Astrocyte of the spinal cord (primary cell): Measurements from ENCODE around the gene SLC35G2.
"Not testable (repeated sequence)": the region's sequence is repeated elsewhere in the genome, so short reads cannot be mapped to it uniquely, and the experiment has no call there.

Experiments used
- DNase-seq: peaks from one replicate; pipeline ENCODE4 v3.0.0; 2011; ENCODE audit warnings: low read depth, low spot score
- H3K4me3 ChIP-seq: 2 replicates; pipeline ENCODE4 v1.5.1; 2011; ENCODE audit warnings: low read depth, mild to moderate bottlenecking, low read length, moderate library complexity
- in situ Hi-C: cut with HindIII; loops from 2 replicates; pipeline ENCODE4 v1.10.0; 2017; ENCODE audit warnings: low sequenced_read_pairs
- TF ChIP-seq, protein P1 (sequence below): IDR thresholded peaks from 2 replicates; pipeline ENCODE4 v1.5.1; 2012; ENCODE audit warnings: low read depth, mild to moderate bottlenecking, low read length, inconsistent platforms

Gene SLC35G2

DNA sequence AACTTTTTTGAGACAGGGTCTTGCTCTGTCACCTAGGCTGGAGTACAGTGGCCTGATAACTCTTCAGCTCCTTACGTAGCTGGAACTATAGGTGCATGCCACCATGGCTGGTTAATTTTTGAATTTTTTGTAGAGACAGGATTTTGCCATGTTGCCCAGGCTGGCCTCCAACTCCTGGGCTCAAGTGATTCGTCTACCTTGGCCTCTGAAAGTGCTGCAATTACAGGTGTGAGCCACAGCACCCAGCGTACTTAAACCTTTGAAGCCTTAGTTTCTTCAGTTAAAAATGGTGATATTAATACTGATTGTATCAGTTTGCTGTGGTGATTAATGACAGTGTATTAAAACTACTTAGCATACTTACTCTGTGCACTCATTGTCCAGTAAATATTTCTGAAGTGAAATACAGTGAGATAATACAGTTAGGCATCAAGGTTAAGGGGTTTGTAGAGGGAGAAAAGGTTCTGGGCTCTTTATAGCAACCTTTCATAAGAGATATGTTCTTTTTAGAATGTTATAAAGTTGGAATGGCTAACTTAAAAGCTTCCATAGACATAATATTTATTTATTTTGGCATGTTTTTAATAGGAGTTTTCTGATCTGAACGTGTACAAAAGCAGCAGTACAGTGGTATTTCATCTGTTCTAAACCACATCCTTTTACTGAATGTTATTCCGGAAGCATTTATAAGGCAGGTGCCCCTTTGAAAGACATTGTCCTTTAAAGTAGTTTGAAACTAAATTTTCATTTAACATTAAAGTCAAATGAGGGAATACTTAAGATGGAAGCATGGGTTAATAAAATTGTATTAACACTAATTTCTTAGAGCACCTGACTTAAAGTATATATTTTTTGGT lies 66.7 kb downstream of the SLC35G2 start:
- no peak for DNase-seq
- in situ Hi-C loops: no loop called here
- TF ChIP-seq, protein P1, sequence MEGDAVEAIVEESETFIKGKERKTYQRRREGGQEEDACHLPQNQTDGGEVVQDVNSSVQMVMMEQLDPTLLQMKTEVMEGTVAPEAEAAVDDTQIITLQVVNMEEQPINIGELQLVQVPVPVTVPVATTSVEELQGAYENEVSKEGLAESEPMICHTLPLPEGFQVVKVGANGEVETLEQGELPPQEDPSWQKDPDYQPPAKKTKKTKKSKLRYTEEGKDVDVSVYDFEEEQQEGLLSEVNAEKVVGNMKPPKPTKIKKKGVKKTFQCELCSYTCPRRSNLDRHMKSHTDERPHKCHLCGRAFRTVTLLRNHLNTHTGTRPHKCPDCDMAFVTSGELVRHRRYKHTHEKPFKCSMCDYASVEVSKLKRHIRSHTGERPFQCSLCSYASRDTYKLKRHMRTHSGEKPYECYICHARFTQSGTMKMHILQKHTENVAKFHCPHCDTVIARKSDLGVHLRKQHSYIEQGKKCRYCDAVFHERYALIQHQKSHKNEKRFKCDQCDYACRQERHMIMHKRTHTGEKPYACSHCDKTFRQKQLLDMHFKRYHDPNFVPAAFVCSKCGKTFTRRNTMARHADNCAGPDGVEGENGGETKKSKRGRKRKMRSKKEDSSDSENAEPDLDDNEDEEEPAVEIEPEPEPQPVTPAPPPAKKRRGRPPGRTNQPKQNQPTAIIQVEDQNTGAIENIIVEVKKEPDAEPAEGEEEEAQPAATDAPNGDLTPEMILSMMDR: no peak
- H3K4me3 ChIP-seq: no peak overlapping the region

- TF ChIP-seq, protein P1: no peak
- in situ Hi-C loops: no loop called here
- H3K4me3 ChIP-seq: no peak overlapping the region
- DNase-seq: no peak
Measured at GRCh38 chr3:136889947-136890346, 71.0 kb downstream of the SLC35G2 start.

GRCh38 chr3:136891934-136892855 lies 73.3 kb downstream of the SLC35G2 start:
- in situ Hi-C loops: no loop called here
- TF ChIP-seq, protein P1: no peak
- DNase-seq: no peak
- H3K4me3 ChIP-seq: no peak overlapping the region

DNA sequence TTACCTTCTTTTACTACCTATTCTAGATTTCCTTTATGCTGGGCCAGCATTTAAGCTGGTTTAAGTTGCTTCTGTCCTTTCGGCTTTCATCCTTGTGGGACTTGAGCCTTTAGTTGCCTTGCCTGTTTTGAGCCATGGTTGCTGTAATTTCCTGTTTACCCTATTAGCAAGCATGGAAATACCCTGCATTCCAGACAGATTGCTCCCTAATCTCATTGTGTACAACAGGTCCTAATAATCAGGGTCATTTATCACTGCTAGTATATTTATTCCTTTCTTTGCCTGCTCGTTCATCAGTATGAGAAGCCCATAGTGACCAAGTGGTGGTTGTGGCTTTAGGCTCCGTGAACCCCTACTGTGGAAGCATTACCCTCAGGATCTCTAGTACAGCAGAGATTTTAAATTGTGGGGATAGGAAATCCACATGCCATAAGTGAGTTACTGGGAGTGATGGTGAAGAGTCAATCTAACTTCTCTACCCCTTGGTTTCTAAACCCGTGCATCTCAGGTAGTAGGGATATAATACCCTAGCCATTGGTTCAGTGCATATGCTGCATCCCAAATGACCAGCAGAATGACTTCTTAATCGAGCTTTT lies 75.0 kb downstream of the SLC35G2 start:
- no peak overlapping the region for H3K4me3 ChIP-seq
- in situ Hi-C loops: no loop called here
- DNase-seq: peak; percentile 16
- TF ChIP-seq, protein P1: no peak

- in situ Hi-C loops, DNase-seq, H3K4me3 ChIP-seq: not testable (repeated sequence)
Measured at GRCh38 chr3:136897171-136897570, 78.2 kb downstream of the SLC35G2 start.

- in situ Hi-C loops: no loop called here
- TF ChIP-seq, protein P1: no peak
- H3K4me3 ChIP-seq: no peak overlapping the region
- no peak for DNase-seq
Measured at GRCh38 chr3:136898549-136898948, 79.6 kb downstream of the SLC35G2 start.
